Activated CD8-positive, alpha-beta T cell treated with anti-CD3 and anti-CD28 coated beads for 36 hours (primary cell): ENCODE results near the gene PKP3. TPM values are rescaled to one million over a fixed set of nuclear protein-coding genes. Genes with fewer than 3 reads are reported as not detected.
"Not testable (repeated sequence)": the region's sequence is repeated elsewhere in the genome, so short reads cannot be mapped to it uniquely, and the experiment has no call there.

Source experiments
- ATAC-seq: fragments of 200-7000 bp; cut with Tn5 transposase; one replicate; pipeline ENCODE4 v1.10.0; 2021; ENCODE audit warnings: mild to moderate bottlenecking, moderate library complexity
- CTCF ChIA-PET: fragments of 350-600 bp; sonication (Branson Sonifier 250); formaldehyde crosslinking; loops from one replicate; lab custom pipeline; 2021; ENCODE audit warnings: antibody characterized with exemption; lab: Charles Lee
- POLR2A ChIA-PET: fragments of 350-600 bp; sonication (Branson Sonifier 250); formaldehyde crosslinking; loops from one replicate; lab custom pipeline; 2021; ENCODE audit warnings: antibody characterized with exemption; lab: Charles Lee
- DNase-seq: peaks from one replicate; pipeline ENCODE4 v3.0.0-alpha.2; 2020
- H3K27ac Mint-ChIP-seq: one replicate; pipeline ENCODE4 v1.8.0; 2021; ENCODE audit warnings: mild to moderate bottlenecking, mixed read lengths
- H3K27me3 Mint-ChIP-seq: one replicate; pipeline ENCODE4 v1.8.0; 2021; ENCODE audit warnings: mixed read lengths
- H3K36me3 Mint-ChIP-seq: one replicate; pipeline ENCODE4 v1.8.0; 2021; ENCODE audit warnings: low read depth, mixed read lengths
- H3K4me1 Mint-ChIP-seq: one replicate; pipeline ENCODE4 v1.8.0; 2021; ENCODE audit warnings: low read depth, mixed read lengths
- H3K4me3 Mint-ChIP-seq: one replicate; pipeline ENCODE4 v1.8.0; 2021; ENCODE audit warnings: mild to moderate bottlenecking, moderate library complexity, mixed read lengths
- H3K9me3 Mint-ChIP-seq: one replicate; pipeline ENCODE4 v1.8.0; 2021; ENCODE audit warnings: mixed read lengths
- intact Hi-C: fragments of 100-400 bp; cut with micrococcal nuclease; formaldehyde crosslinking; loops from one replicate; pipeline ENCODE4 v1.10.0; 2022
- total RNA-seq, 2 experiments: library from RNA; stranded (reverse); gene quantifications; one replicate each; pipeline ENCODE4 v1.2.3, GENCODE V29; 2021
- TF ChIP-seq, protein P1 (sequence below): fragments of 200-600 bp; IDR thresholded peaks from one replicate; pipeline ENCODE4 v1.8.0; 2022; ENCODE audit warnings: antibody characterized with exemption, mild to moderate bottlenecking

The PKP3 gene, protein sequence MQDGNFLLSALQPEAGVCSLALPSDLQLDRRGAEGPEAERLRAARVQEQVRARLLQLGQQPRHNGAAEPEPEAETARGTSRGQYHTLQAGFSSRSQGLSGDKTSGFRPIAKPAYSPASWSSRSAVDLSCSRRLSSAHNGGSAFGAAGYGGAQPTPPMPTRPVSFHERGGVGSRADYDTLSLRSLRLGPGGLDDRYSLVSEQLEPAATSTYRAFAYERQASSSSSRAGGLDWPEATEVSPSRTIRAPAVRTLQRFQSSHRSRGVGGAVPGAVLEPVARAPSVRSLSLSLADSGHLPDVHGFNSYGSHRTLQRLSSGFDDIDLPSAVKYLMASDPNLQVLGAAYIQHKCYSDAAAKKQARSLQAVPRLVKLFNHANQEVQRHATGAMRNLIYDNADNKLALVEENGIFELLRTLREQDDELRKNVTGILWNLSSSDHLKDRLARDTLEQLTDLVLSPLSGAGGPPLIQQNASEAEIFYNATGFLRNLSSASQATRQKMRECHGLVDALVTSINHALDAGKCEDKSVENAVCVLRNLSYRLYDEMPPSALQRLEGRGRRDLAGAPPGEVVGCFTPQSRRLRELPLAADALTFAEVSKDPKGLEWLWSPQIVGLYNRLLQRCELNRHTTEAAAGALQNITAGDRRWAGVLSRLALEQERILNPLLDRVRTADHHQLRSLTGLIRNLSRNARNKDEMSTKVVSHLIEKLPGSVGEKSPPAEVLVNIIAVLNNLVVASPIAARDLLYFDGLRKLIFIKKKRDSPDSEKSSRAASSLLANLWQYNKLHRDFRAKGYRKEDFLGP
- under 1 TPM in 1 of 2 experiments, not detected in 1; 0.18 TPM for total RNA-seq

DNA sequence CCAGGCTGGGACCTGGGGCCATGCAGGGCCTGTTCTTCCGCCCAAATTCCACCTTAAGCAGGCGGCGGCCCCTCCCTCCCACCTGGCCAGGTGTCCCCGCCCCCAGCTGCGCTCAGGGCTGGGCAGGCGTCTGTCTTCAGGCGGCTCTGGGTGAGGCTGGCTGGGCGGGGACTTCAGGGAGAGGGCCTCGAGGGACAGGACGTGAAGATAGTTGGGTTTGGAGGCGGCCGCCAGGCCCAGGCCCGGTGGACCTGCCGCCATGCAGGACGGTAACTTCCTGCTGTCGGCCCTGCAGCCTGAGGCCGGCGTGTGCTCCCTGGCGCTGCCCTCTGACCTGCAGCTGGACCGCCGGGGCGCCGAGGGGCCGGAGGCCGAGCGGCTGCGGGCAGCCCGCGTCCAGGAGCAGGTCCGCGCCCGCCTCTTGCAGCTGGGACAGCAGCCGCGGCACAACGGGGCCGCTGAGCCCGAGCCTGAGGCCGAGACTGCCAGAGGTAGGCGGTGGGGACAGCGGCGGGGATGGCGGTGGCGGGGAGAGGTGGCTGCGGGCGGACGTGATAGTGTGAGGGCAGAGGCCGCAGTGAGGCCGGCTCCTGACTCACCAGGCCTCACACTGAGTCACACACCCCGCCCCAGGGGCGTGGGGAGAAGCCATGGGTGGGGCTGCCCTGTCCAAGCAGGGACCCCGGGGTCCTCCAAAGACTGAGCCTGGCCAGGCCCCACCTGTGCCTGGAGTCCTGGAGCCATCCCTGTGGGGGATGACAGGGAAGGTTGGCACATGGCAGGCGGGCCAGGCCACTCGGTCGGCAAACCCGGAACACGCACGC lies at the start of gene PKP3:
Gene PKP3, plus strand, starts transcription at position 176 of the 824 bp plus-strand sequence. Its CDS starts 84 bp downstream, at position 260.
- no peak within 1 kb of the TSS for H3K4me3 Mint-ChIP-seq
- H3K36me3 Mint-ChIP-seq: peaks cover 2% of the 10 kb centered on the region
- no peaks in the 10 kb centered on the region for H3K27me3 Mint-ChIP-seq
- ATAC-seq (no peak), DNase-seq (no peak)
- H3K9me3 Mint-ChIP-seq: peaks cover 2% of the 10 kb centered on the region
- TF ChIP-seq, protein P1, sequence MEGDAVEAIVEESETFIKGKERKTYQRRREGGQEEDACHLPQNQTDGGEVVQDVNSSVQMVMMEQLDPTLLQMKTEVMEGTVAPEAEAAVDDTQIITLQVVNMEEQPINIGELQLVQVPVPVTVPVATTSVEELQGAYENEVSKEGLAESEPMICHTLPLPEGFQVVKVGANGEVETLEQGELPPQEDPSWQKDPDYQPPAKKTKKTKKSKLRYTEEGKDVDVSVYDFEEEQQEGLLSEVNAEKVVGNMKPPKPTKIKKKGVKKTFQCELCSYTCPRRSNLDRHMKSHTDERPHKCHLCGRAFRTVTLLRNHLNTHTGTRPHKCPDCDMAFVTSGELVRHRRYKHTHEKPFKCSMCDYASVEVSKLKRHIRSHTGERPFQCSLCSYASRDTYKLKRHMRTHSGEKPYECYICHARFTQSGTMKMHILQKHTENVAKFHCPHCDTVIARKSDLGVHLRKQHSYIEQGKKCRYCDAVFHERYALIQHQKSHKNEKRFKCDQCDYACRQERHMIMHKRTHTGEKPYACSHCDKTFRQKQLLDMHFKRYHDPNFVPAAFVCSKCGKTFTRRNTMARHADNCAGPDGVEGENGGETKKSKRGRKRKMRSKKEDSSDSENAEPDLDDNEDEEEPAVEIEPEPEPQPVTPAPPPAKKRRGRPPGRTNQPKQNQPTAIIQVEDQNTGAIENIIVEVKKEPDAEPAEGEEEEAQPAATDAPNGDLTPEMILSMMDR: no peak
- intact Hi-C loops: no loop called here
- H3K4me1 Mint-ChIP-seq: peaks cover 7% of the 10 kb centered on the region
- H3K27ac Mint-ChIP-seq: no peak within 1 kb of the TSS
- CTCF ChIA-PET: no interaction called here
- POLR2A ChIA-PET: interaction anchor here (0.8 kb wide), 1 partner anchor 55 kb away, joined by 3 read pairs; no protein-coding TSS in a partner anchor

DNA sequence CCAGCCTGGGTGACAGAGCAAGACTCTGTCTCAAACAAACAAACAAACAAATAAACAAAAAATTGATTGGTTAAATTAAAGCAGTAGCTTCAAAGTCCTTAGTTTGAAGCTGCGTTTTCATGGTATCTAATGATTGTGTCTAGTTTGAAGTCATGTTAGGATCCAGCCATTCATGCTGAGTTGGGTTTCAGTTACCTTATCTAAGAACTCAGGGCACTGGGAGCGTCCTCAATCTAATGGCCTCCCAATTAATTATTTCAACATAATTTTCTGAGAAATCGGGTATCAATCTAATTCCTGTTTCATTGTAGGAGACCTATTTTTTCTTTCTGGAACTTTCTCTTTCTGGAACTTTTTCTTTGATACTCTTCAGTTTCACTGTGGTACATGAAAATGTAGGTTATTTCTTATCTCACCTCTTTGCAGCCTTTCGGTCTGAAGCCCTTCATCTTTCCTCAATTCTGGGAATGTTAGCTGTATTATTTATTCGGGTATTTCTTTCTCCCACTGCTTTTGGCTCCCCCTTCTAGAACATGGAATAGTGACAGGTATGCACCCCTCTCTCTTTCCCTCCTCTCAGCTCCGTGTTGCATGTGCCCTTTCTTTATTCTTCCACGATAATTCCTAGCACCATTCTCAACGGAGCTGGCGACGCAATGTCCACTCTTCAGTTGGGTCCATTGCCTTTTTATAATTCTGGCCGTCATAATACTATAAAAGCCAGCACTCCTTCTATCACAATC lies 49.0 kb upstream of the PKP3 start:
- Mint-ChIP-seq H3K27ac (no peak overlapping the region), H3K36me3 (no peaks in the 10 kb centered on the region), H3K27me3 (no peaks in the 10 kb centered on the region), H3K4me1 (peaks cover 17% of the 10 kb centered on the region), H3K9me3 (peaks cover 4% of the 10 kb centered on the region), H3K4me3 (no peak overlapping the region)
- intact Hi-C loops: no loop called here
- DNase-seq (no peak), ATAC-seq (no peak)
- TF ChIP-seq, protein P1: no peak
- CTCF ChIA-PET: interaction anchor here (1.0 to 1.3 kb wide), 2 partner anchors 15 to 18 kb away, joined by 3 to 5 read pairs; no protein-coding TSS in a partner anchor
- POLR2A ChIA-PET: interaction anchor here (1.0 to 1.4 kb wide), 2 partner anchors 10 kb away, joined by 6 read pairs; no protein-coding TSS in a partner anchor

DNA sequence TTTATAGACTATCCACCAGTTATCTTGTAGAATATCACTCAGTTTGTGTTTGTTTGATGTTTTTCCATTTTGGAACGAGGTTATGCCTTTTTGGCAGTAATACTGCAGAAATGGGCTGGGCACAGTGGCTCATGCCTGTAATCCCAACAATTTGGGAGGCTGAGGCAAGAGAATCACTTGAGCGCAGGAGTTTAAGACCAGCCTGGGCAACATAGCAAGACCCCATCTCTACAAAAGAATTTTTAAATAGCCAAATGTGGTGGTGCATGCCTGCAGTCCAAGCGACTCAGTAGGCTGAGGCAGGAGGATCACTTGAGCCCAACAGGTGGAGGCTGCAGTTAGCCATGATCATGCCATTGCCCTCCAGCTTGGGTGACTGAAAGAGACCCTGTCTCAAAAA lies 47.5 kb upstream of the PKP3 start:
- no peak for ATAC-seq
- H3K9me3 Mint-ChIP-seq: peaks cover 4% of the 10 kb centered on the region
- intact Hi-C loops: no loop called here
- TF ChIP-seq, protein P1: no peak
- CTCF ChIA-PET: interaction anchor here (0.9 kb wide), 1 partner anchor 96 kb away, joined by 3 read pairs; no protein-coding TSS in a partner anchor
- peaks cover 19% of the 10 kb centered on the region for H3K4me1 Mint-ChIP-seq
- H3K27me3 Mint-ChIP-seq: no peaks in the 10 kb centered on the region
- no peaks in the 10 kb centered on the region for H3K36me3 Mint-ChIP-seq
- no peak for DNase-seq
- POLR2A ChIA-PET: interaction anchor here (0.7 kb wide), 1 partner anchor 269 kb away, joined by 3 read pairs; the partner anchor contains the start of gene IRF7
- H3K27ac Mint-ChIP-seq: no peak overlapping the region
- no peak overlapping the region for H3K4me3 Mint-ChIP-seq

DNA sequence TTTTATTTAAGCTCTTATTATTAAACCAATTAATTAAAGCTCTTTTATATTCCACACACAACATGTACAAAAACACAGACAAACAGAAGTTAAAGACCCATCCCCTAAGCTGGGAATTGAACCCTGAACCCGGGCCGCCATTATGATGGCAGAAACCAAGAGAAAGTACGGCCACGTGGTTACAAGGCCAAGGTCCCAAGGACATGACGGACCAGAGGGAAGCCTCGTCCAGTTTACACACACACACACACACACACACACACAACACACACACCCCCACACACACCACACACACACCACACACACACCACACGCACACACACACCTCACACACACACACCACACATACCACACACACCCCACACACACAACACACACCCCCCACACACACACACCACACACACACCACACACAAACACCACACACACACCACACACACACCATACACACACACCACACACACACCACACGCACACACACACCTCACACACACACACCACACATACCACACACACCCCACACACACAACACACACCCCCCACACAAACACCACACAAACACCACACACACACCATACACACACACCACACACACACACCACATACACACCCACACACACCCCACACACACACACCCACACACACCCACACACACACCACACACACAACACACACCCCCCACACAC lies 44.6 kb upstream of the PKP3 start:
- H3K9me3 Mint-ChIP-seq, H3K36me3 Mint-ChIP-seq, DNase-seq, H3K4me3 Mint-ChIP-seq, H3K27ac Mint-ChIP-seq, intact Hi-C loops, ATAC-seq, H3K27me3 Mint-ChIP-seq: not testable (repeated sequence)
- ChIA-PET POLR2A (interaction anchor here (1.1 to 1.2 kb wide), 2 partner anchors 9 to 33 kb away, joined by 3 to 4 read pairs; no protein-coding TSS in a partner anchor), CTCF (interaction anchor here (1.1 to 1.5 kb wide), 2 partner anchors 9 to 44 kb away, joined by 6 read pairs; no protein-coding TSS in a partner anchor)
- H3K4me1 Mint-ChIP-seq: peaks cover 38% of the 10 kb centered on the region

DNA sequence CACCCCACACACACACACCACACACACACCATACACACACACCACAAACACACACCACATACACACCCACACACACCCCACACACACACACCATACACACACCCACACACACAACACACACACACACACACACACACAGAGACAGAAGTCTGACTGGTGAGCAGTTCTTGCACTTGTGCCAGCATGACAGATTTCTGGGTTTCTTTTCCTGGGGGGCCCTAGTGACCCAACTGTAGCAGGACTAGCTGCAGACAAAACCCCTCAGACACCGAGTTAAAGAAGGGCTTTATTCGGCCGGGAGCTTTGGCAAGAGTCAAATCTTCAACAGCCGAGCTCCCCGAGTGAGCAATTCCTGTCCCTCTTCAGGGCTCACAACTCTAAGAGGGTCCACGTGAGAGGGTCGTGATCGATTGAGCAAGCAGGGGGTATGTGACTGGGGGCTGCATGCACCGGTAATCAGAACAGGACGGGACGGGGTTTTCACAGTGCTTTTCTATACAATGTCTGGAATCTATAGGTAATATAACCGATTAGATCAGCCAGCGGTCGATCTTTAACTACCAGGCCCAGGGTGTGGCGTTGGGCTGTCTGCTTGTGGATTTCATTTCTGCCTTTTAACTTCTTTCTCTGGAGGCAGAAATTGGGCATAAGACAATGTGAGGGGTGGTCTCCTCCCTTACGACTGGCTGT lies 43.8 kb upstream of the PKP3 start:
- H3K9me3 Mint-ChIP-seq, ATAC-seq, CTCF ChIA-PET, H3K4me3 Mint-ChIP-seq, POLR2A ChIA-PET, DNase-seq, H3K27me3 Mint-ChIP-seq, H3K36me3 Mint-ChIP-seq, intact Hi-C loops, H3K27ac Mint-ChIP-seq: not testable (repeated sequence)
- H3K4me1 Mint-ChIP-seq: peaks cover 40% of the 10 kb centered on the region
